B cell (primary cell): ENCODE measurements around the gene C9orf40. TPM values are rescaled to one million over a fixed set of nuclear protein-coding genes. Genes with fewer than 3 reads are reported as not detected.

Experiments used
- ATAC-seq: fragments of 200-7000 bp; cut with Tn5 transposase; one replicate; pipeline ENCODE4 v1.10.0; 2021; ENCODE audit warnings: low read depth, mild to moderate bottlenecking, moderate number of reproducible peaks, moderate library complexity
- CTCF ChIA-PET: fragments of 350-600 bp; sonication (Branson Sonifier 250); formaldehyde crosslinking; loops from one replicate; lab custom pipeline; 2021; ENCODE audit warnings: antibody characterized with exemption, inconsistent platforms; lab: Charles Lee
- POLR2A ChIA-PET: fragments of 350-600 bp; sonication (Branson Sonifier 250); formaldehyde crosslinking; loops from one replicate; lab custom pipeline; 2021; ENCODE audit warnings: antibody characterized with exemption; lab: Charles Lee
- DNase-seq: peaks from one replicate; pipeline ENCODE4 v3.0.0; 2013
- H2AFZ ChIP-seq: 2 replicates; pipeline ENCODE4 v1.6.1; 2012; ENCODE audit warnings: mild to moderate bottlenecking, low read depth, low read length; ENCODE audit not compliant: insufficient read depth, poor library complexity, severe bottlenecking
- H3K27ac ChIP-seq, 2 donors: 1 replicate in 1 of 2; 2 replicates in 1 of 2; pipeline ENCODE4 v1.5.1; 2012 to 2013; ENCODE audit warnings: low read length in 2 of 2, mild to moderate bottlenecking in 2 of 2, moderate library complexity in 1 of 2
- H3K27me3 ChIP-seq, 4 experiments: fragments of 200-600 bp in 1 of 4; sonication (generic) in 1 of 4; replicated peaks in 1 of 4; 1 replicate in 2 of 4; 2 replicates in 2 of 4; pipeline versions ENCODE4 v1.6.1 to v1.7.0; 2013 to 2016; ENCODE audit warnings: low read length in 3 of 4, mild to moderate bottlenecking in 2 of 4, mixed read lengths in 1 of 4, moderate library complexity in 1 of 4; ENCODE audit not compliant: insufficient read depth in 4 of 4, control insufficient read depth in 3 of 4; ENCODE audit errors: control extremely low read depth in 1 of 4
- H3K36me3 ChIP-seq, 2 experiments: replicated peaks in 1 of 2; 1 replicate in 1 of 2; 2 replicates in 1 of 2; pipeline versions ENCODE4 v1.6.1 to v1.7.1; 2013; ENCODE audit warnings: low read length in 1 of 2; ENCODE audit not compliant: insufficient read depth in 2 of 2, control insufficient read depth in 1 of 2; ENCODE audit errors: control extremely low read depth in 1 of 2, extremely low read depth in 1 of 2
- H3K4me1 ChIP-seq, 2 donors: fragments of 200-600 bp in 1 of 2; sonication (generic) in 1 of 2; 1 replicate in 1 of 2; 2 replicates in 1 of 2; pipeline versions ENCODE4 v1.5.1 to v1.6.1; 2013 to 2017; ENCODE audit warnings: low read length in 2 of 2; ENCODE audit not compliant: control insufficient read depth in 2 of 2, insufficient read depth in 2 of 2
- H3K4me2 ChIP-seq: replicated peaks from 2 replicates; pipeline ENCODE3; 2012; ENCODE audit warnings: mild to moderate bottlenecking, low read depth, low read length; ENCODE audit not compliant: poor library complexity, severe bottlenecking
- H3K4me3 ChIP-seq, 5 experiments: fragments of 200-600 bp in 1 of 5; sonication (generic) in 1 of 5; 1 replicate in 3 of 5; 2 replicates in 2 of 5; pipeline versions ENCODE4 v1.5.1 to v1.7.0; 2011 to 2016; ENCODE audit warnings: low read length in 4 of 5, mild to moderate bottlenecking in 4 of 5, low read depth in 2 of 5, control low read depth in 1 of 5, moderate library complexity in 1 of 5; ENCODE audit not compliant: insufficient read depth in 1 of 5; ENCODE audit errors: control extremely low read depth in 1 of 5, extremely low read depth in 1 of 5
- H3K79me2 ChIP-seq: fragments of 200-600 bp; sonication (generic); one replicate; pipeline ENCODE4 v1.6.0; 2016; ENCODE audit warnings: low read length; ENCODE audit not compliant: control insufficient read depth, insufficient read depth
- H3K9ac ChIP-seq: fragments of 200-600 bp; sonication (generic); 2 replicates; pipeline ENCODE4 v1.6.1; 2017; ENCODE audit warnings: mild to moderate bottlenecking, low read length, moderate library complexity
- H3K9me3 ChIP-seq, 3 donors: one replicate each; pipeline versions ENCODE4 v1.6.1 to v1.7.1; 2013; ENCODE audit warnings: low read length in 2 of 3; ENCODE audit not compliant: control insufficient read depth in 2 of 3, insufficient read depth in 1 of 3; ENCODE audit errors: control extremely low read depth in 1 of 3
- H4K20me1 ChIP-seq: 2 replicates; pipeline ENCODE4 v1.6.0; 2012; ENCODE audit warnings: mild to moderate bottlenecking, low read length; ENCODE audit not compliant: insufficient read depth, control insufficient read depth, poor library complexity, severe bottlenecking
- H3K27ac Mint-ChIP-seq: one replicate; pipeline ENCODE4 v1.8.0; 2021; ENCODE audit warnings: mixed read lengths
- H3K27me3 Mint-ChIP-seq: one replicate; pipeline ENCODE4 v1.8.0; 2021; ENCODE audit warnings: mixed read lengths
- H3K4me1 Mint-ChIP-seq: one replicate; pipeline ENCODE4 v1.8.0; 2021; ENCODE audit warnings: mixed read lengths
- H3K4me3 Mint-ChIP-seq: one replicate; pipeline ENCODE4 v1.8.0; 2021; ENCODE audit warnings: mixed read lengths
- H3K9me3 Mint-ChIP-seq: one replicate; pipeline ENCODE4 v1.8.0; 2022; ENCODE audit warnings: mixed read lengths; ENCODE audit not compliant: insufficient read depth
- EZH2 ChIP-seq: IDR thresholded peaks from 2 replicates; pipeline ENCODE4 v1.6.1; 2012; ENCODE audit warnings: borderline replicate concordance, low read depth, mild to moderate bottlenecking, moderate library complexity, low read length; ENCODE audit not compliant: insufficient read depth, poor library complexity, severe bottlenecking
- WGBS: methylation state at CpG from one replicate; pipeline ENCODE4 v1.1.5; 2013; ENCODE audit warnings: missing lambda C conversion rate; ENCODE audit not compliant: insufficient coverage; 5-methylcytosine and 5-hydroxymethylcytosine counted together
- intact Hi-C: fragments of 100-400 bp; cut with micrococcal nuclease; formaldehyde crosslinking; loops from one replicate; pipeline ENCODE4 v1.10.0; 2022
- polyA plus RNA-seq: library from polyadenylated mRNA; depleted of rRNA; stranded (reverse); fragments of >200 nt; gene quantifications from 2 replicates; pipeline ENCODE4 v1.2.3, GENCODE V29; 2012
- total RNA-seq, 2 donors: library from RNA; stranded (reverse); fragments of 120-200 nt in 1 of 2; gene quantifications; 1 replicate in 1 of 2; 2 replicates in 1 of 2; pipeline versions ENCODE4 v1.2.3 to v1.2.4, GENCODE V29; 2013 to 2022
- TF ChIP-seq, protein P1 (sequence below): fragments of 200-600 bp; IDR thresholded peaks from one replicate; pipeline ENCODE4 v1.8.0; 2022; ENCODE audit warnings: antibody characterized with exemption, mild to moderate bottlenecking

The C9orf40 gene
- total and polyA plus RNA-seq, 2 donors (not counting 1 experiment from before 2014, with no cell fraction given), result 2.6 to 5.0 TPM

DNA sequence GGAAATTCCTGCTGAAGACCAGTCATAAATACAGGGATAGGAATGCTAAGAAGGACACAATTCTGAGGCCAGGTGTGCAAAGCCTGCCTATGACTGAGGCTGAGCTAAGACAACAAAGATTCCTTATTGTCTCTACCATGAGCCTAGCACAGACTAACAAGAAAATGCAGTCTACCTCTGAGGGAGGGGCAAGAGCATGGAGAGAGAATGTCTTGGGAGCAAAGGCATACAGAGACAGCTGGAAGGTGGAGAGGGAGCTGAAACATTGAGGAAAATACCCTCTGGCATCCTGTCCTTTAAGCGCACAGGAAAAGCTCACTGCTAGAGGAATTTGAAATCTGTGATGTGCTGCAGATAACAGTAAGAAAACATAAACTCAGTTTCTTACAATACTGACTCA, 8.8 kb upstream of the C9orf40 start:
- Mint-ChIP-seq H3K9me3 (peaks cover 10% of the 10 kb centered on the region), H3K27me3 (no peaks in the 10 kb centered on the region), H3K27ac (no peak overlapping the region), H3K4me3 (no peak overlapping the region), H3K4me1 (no peaks in the 10 kb centered on the region)
- ChIA-PET CTCF (interaction anchor here (1.3 kb wide), 1 partner anchor 11 kb away, joined by 3 read pairs; no protein-coding TSS in a partner anchor), POLR2A (no interaction called here)
- DNase-seq, result no peak
- TF ChIP-seq EZH2, result no peak
- TF ChIP-seq, protein P1, sequence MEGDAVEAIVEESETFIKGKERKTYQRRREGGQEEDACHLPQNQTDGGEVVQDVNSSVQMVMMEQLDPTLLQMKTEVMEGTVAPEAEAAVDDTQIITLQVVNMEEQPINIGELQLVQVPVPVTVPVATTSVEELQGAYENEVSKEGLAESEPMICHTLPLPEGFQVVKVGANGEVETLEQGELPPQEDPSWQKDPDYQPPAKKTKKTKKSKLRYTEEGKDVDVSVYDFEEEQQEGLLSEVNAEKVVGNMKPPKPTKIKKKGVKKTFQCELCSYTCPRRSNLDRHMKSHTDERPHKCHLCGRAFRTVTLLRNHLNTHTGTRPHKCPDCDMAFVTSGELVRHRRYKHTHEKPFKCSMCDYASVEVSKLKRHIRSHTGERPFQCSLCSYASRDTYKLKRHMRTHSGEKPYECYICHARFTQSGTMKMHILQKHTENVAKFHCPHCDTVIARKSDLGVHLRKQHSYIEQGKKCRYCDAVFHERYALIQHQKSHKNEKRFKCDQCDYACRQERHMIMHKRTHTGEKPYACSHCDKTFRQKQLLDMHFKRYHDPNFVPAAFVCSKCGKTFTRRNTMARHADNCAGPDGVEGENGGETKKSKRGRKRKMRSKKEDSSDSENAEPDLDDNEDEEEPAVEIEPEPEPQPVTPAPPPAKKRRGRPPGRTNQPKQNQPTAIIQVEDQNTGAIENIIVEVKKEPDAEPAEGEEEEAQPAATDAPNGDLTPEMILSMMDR, result no peak
- no peaks in the 10 kb centered on the region for H3K79me2 ChIP-seq
- H3K9me3 ChIP-seq, result peaks cover 0 to 14% (median 0%) of the 10 kb centered on the region in 3 donors
- H2AFZ ChIP-seq, result no peak overlapping the region
- WGBS, result 100% methylated on average over 1 of the region's 1 CpG
- H3K4me1 ChIP-seq, result no peaks in the 10 kb centered on the region
- no peaks in the 10 kb centered on the region for H3K36me3 ChIP-seq
- no peak overlapping the region for H3K4me3 ChIP-seq
- no peak overlapping the region for H3K4me2 ChIP-seq
- H4K20me1 ChIP-seq, result no peaks in the 10 kb centered on the region
- no peak overlapping the region for H3K9ac ChIP-seq
- intact Hi-C loops, result no loop called here
- no peaks in the 10 kb centered on the region for H3K27me3 ChIP-seq
- no peak overlapping the region for H3K27ac ChIP-seq
- ATAC-seq, result no peak

DNA sequence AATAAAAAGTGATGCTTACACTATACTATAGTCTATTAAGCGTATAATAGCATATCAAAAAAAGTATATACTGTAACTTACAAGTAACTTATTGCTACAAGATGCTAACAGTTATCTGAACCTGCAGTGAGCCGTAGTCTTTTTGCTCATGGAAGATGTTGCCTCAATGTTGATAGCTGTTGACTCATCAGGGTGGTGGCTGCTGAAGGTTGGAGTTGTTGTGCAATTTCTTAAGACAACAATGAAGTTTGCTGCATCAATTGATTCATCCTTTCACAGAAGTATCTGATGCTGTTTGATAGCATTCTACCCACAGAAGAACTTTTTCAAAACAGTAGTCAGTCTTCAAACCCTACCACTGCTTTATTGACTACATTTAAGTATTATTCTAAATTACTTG, 7.8 kb upstream of the C9orf40 start:
- no peak for DNase-seq
- Mint-ChIP-seq H3K9me3 (peaks cover 10% of the 10 kb centered on the region), H3K27ac (no peak overlapping the region), H3K4me3 (no peak overlapping the region), H3K4me1 (no peaks in the 10 kb centered on the region), H3K27me3 (no peaks in the 10 kb centered on the region)
- no CpG with 5 or more reads among the region's 2 CpGs for WGBS
- intact Hi-C loops, result no loop called here
- TF ChIP-seq, protein P1, result no peak
- no peak for TF ChIP-seq EZH2
- no peak overlapping the region for H3K4me3 ChIP-seq
- CTCF ChIA-PET, result no interaction called here
- no peaks in the 10 kb centered on the region for H3K36me3 ChIP-seq
- no peak for ATAC-seq
- H2AFZ ChIP-seq, result no peak overlapping the region
- H3K4me1 ChIP-seq, result no peaks in the 10 kb centered on the region
- no peaks in the 10 kb centered on the region for H4K20me1 ChIP-seq
- POLR2A ChIA-PET, result no interaction called here
- no peak overlapping the region for H3K27ac ChIP-seq
- no peaks in the 10 kb centered on the region for H3K79me2 ChIP-seq
- no peaks in the 10 kb centered on the region for H3K27me3 ChIP-seq
- peaks cover 0 to 14% (median 0%) of the 10 kb centered on the region in 3 donors for H3K9me3 ChIP-seq
- no peak overlapping the region for H3K9ac ChIP-seq
- H3K4me2 ChIP-seq, result no peak overlapping the region
